Ovary (tissue), 3 donors: ENCODE data around the gene IFRD1.

Experiments used
- CTCF ChIP-seq, 3 donors: fragments of 450-650 bp in 2 of 3; fragments of 200-600 bp in 1 of 3; IDR thresholded peaks; one replicate each; pipeline versions ENCODE4 v1.5.1 to v1.8.0; 2016 to 2022; ENCODE audit warnings: antibody characterized with exemption in 3 of 3, mild to moderate bottlenecking in 1 of 3
- POLR2A ChIP-seq: fragments of 450-650 bp; IDR thresholded peaks from one replicate; pipeline ENCODE4 v1.6.1; 2017; ENCODE audit warnings: antibody characterized with exemption, mild to moderate bottlenecking, moderate library complexity
- donor health status: DM: no; HTN: no; CAD: no.

- no peak for TF ChIP-seq CTCF (IDR thresholded peaks at IDR 0.05)
- TF ChIP-seq POLR2A, result no peak
Observed at GRCh38 chr7:112459645-112460044, 9.4 kb downstream of the IFRD1 start.
